DLD1 (cell line): ENCODE data around the gene SPINT1.

Experiments used
- in situ Hi-C: cut with HindIII; loops from 2 replicates; pipeline ENCODE4 v1.10.0; 2017; ENCODE audit warnings: low sequenced_read_pairs

SPINT1 gene

GRCh38 chr15:40843885-40844695 lies at the start of gene SPINT1:
TSS of gene SPINT1 (plus strand) at chr15:40844048. CDS start at chr15:40844555, 507 bp downstream.
- in situ Hi-C loops, result no loop called here

GRCh38 chr15:40796041-40796440 lies 47.8 kb upstream of the SPINT1 start:
- in situ Hi-C loops, result loop anchor here (10.0 kb wide), 1 partner anchor 89 kb away; no protein-coding TSS in a partner anchor

DNA sequence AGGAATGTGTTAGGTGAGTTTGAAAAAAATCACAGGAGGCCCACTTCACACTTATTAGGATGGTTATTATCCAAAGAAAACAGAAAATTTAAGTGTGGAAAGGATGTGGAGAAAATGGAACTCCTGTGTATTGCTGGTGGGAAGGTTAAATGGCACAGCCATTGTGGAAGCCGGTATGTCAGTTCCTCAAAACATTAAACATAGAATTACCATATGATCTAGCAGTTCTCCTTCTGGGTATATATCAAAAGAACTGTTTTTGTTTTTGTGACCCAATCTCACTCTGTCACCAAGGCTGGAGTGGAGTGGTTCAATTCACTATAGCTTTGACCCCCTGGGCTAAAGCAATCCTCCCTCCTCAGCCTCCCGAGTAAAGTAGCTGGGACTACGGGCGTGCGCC lies 47.3 kb upstream of the SPINT1 start:
- in situ Hi-C loops, result loop anchor here (10.0 kb wide), 1 partner anchor 88 kb away; no protein-coding TSS in a partner anchor

DNA sequence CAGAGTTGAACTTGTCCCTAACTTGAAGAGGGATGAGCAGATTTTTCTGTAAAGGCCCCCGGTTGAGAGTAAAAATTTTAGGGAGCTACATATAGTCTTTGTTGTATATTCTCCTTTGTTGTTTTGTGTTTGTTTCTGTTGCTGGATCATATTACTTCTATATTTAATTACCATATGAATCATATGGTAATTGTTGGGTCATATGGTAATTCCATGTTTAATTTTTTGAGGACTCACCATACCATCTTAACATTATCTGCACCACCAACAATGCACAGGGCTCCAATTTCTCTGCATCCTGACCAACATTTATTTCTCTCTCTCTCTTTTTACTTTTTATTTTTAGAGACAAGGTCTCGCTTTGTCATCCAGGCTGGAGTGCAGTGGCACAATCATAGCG lies 44.3 kb upstream of the SPINT1 start:
- in situ Hi-C loops, result loop anchor here (10.0 kb wide), 1 partner anchor 85 kb away; no protein-coding TSS in a partner anchor

- in situ Hi-C loops, result no loop called here
Measured at GRCh38 chr15:40803076-40803475, 40.8 kb upstream of the SPINT1 start.

DNA sequence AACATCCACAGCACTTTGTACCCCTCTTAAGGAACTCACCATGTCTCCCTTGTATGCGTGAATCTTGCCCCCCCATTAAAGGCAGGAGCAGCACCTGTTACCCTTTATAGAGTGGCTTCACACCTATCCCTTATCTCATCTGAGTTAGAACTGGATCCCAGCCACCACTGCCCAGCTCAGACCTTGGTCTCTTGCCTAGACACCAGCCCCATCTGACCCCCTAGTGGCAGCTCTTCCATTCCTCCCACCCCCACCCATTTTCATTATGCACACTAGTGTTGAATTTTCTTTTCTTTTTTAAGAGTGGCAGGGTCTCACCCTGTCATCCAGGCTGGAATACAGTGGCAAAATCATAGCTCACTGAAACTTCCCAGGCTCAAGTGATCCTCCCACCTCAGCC lies 40.2 kb upstream of the SPINT1 start:
- in situ Hi-C loops, result no loop called here

- in situ Hi-C loops, result no loop called here
Measured at GRCh38 chr15:40806672-40807027, 37.2 kb upstream of the SPINT1 start.

DNA sequence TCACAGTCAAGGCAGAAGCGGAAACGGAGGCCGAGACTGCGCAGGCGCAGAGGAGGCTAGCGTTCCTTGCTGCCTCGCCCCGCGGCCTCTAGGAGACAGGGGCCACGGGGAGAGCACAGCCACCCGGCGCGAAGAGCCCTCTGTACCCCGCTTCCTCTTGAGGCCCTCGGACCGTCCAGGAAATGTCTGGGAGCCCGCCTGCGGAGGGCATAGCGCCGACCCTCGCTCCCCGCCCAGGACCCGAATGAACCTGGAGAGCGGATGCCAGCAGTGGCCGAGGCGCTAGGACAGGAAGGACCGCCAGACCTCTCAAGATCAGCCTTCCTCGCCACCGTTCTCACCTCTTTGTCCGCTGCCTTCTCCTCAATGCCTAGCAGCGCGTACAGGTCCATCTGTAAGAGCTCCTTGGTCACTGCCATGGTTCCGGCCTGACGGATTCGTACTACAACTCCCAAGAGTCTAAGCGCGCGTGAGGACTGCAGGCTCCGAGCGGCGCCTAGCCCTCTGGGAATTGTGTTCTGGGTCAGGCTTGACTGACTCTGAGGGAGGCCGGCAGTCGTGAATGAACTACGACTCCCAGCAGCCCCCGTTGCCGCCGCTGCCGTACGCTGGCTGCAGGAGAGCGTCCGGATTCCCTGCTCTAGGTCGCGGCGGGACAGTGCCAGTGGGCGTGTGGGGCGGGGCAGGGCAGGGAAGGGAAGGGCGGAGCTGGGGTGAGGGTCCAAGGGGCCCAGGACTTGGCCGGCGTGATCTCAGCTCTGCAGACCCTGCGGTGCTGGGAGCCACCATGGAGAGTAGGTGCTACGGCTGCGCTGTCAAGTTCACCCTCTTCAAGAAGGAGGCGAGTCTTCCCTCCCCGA lies 36.6 kb upstream of the SPINT1 start, which contains the start of the genes DNAJC17 and ZFYVE19:
DNAJC17 (minus strand) TSS at position 446 of the 860 bp plus-strand sequence; CDS start at position 419, 27 bp downstream.
ZFYVE19 (plus strand) TSS at position 62 of the 860 bp plus-strand sequence; CDS start at position 563, 501 bp downstream.
- in situ Hi-C loops, result no loop called here

DNA sequence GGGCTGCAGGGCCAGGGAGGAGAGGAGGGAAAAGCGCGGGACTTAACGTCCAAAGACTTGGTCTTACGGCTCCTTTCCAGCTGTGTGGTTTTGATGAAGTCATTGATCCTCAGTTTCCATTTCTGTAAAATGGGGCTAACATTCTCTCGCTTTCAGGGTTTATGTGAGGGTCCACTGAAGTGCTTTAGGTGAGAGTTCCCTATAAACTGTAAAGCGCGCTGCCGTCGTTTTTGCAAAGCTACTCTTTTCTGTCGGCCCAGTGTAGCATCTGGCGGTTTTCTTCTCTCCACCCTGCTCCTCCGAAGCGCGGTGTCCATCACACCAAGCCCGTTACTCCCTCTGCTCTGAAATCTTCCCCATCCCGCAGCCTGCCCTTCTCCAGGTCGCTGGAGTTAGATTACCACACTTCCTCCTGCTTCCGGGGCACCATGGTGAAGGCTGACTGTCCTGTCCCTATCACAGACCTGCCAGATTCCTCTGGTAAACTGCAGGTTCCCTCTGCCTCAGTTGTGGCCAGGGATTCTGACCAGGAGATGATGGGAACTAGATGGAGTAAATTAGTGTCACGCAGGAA lies 35.9 kb upstream of the SPINT1 start:
- in situ Hi-C loops, result no loop called here

- in situ Hi-C loops, result no loop called here
Measured at GRCh38 chr15:40808861-40809450, 34.9 kb upstream of the SPINT1 start.

DNA sequence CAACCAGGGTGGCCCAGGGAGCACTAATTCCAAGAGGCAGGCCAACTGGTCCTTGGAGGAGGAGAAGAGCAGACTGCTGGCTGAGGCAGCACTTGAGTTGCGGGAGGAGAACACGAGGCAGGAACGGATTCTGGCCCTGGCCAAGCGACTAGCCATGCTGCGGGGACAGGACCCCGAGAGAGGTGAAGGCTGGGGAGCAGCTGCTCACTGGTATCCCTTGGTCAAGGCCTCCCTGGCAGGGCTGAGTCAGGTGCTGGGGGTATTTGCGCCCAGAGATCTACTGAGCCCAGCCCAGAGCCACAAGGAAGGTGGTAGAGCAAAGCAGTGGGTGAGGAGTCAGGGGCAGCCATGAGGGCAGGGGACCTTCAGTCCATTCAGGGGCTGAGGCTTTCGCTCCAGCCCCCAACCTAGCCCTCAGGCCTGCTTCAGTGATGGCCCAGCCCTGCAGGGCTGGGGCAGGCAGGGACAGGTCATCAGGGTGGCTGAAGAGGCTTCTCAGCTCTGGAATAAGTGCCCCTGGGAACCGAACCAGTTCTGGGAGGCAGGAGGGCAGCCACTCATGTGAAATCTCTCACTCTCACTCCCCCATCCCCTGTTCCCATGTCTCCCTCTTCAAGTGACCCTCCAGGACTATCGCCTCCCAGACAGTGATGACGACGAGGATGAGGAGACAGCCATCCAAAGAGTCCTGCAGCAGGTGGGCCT lies 31.0 kb upstream of the SPINT1 start:
- in situ Hi-C loops, result no loop called here

DNA sequence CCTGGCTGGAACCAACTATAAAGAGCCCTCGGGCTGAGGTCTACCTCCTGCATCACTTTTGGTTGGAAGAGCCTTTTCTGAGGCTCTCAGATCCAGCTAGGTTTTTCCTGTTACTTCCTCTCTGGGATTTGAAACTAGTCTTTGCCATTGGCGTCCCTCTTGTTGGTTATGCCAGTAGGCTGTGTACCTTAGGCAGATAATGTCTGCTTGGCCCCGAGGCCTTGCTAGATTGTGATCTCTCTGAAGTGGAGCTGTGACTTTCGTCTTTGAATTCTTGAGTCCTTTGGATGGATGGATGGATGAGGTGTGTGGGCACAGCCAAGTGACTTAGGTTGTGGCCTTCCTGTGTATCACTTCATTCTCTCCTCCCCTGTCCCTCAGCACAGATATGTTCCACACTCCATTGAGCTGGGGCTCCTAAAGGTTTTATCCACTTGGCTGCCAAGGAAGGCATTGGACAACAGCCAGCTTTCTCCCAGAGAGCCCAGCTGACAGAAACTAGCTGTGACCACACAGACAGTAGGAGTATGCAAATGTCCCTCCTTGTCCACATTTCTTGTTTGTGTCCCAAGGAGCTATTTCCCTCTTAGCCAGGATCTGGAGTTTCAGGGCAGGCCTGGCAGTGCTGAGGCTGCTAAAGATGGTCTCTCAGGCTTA lies 28.7 kb upstream of the SPINT1 start:
- in situ Hi-C loops, result no loop called here

GRCh38 chr15:40819048-40819447 lies 24.8 kb upstream of the SPINT1 start:
- in situ Hi-C loops, result no loop called here

- in situ Hi-C loops, result no loop called here
Measured at GRCh38 chr15:40821195-40821594, 22.7 kb upstream of the SPINT1 start.

DNA sequence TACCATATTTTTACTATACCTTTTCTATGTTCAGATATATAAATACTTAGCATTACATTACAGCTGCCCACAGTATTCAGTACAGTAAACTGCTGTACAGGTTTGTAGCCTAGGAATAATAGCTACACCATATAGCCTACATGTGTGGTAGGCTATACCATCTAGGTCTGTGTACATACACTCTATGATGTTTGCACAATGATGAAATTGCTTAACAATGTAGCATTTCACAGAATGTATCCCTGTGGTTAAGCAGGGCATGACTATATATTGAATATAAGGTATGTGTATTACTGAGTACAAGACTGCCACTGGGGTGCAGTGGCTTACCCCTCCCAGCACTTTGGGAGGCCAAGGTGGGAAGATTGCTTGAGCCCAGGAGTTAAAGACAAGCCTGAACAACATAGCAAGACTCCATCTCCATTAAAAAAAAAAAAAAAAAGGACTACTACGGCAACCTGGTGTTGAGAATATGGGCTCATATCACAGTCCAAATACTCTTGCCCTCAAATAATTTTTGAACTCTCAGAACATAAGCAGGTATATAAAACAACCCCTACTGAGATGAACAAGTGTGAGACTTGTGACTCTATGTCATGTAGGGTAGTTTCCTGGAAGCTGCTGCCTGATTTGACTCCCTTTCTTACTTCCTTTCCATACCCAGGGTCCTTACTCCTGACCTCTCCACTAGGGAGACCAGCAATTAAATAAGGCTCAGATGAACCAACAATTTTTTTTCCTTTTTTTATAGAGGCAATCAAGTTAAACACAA lies 20.1 kb upstream of the SPINT1 start:
- in situ Hi-C loops, result no loop called here

- in situ Hi-C loops, result no loop called here
Measured at GRCh38 chr15:40825661-40826422, 18.0 kb upstream of the SPINT1 start.

DNA sequence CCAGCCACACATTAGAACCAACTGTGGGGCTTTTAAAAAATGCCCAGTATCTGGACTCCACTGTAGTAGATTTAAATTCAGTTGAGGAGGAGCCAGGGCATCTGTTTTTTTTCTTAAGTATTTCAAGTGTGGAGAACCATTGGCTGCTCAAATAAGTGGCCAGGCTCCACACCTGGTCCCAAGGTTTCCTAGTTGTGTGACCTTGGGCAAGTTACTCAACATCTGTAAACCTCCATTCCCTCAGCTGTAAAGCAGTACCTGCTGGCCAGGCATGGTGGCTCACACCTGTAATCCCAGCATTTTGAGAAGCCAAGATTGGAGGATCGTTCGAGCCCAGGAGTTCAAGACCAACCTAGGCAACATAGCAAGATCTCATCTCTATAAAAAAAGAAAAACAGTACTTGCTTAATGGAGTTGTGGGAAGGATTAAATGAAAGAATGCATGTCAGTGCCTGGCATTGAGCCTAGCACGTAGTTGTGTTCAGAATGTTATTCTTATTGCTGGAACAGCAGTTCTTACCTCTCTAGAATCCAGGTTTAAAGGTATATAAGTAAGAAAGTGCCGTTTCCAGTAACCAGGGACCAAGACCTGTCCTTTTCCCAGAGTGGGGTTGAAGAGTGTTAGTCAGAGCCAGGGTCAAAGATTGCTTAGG lies 17.3 kb upstream of the SPINT1 start:
- in situ Hi-C loops, result no loop called here
